GM11168 (cell line): ENCODE data around the gene UNCX.
"Not testable (repeated sequence)": the region's sequence is repeated elsewhere in the genome, so short reads cannot be mapped to it uniquely, and the experiment has no call there.

Experiments used
- in situ Hi-C: fragments of 300-500 bp; cut with MboI; formaldehyde crosslinking; loops from one replicate; pipeline ENCODE4 v1.12.0; 2022; ENCODE audit warnings: low sequenced_read_pairs; ENCODE audit not compliant: unreplicated experiment

Gene UNCX

DNA sequence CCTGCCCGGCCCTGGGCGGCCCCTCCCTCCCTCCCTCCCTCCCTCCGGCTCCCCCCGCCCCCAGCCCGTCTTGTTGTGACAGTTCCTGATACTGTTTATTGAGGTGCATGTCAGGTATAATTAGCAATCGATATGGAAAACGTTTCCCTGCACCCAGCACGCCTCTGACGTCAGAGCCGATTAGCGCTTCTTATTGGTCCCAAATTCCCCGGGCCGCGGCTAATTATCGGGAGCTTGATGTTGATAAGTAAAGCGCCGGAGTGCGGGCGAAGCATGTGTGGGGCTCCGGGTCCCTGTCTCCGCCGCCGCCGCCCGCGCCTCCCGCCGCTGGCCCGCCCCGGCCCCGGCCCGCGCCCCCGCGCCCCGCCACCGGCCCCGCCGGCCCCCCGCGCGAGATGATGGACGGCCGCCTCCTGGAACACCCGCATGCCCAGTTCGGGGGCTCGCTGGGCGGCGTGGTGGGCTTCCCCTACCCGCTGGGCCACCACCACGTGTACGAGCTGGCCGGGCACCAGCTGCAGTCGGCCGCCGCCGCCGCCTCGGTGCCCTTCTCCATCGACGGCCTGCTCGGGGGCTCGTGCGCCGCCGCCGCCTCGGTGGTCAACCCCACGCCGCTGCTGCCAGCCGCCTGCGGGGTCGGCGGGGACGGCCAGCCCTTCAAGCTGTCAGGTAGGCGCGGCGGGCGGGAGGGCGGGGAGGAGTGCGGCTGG lies at the start of gene UNCX:
Gene UNCX (plus strand): TSS at position 250 of the 710 bp plus-strand sequence. CDS start 146 bp downstream, at position 396.
- in situ Hi-C loops, result loop anchor here (25.0 kb wide), 1 partner anchor 180 kb away; no protein-coding TSS in a partner anchor

GRCh38 chr7:1187127-1187526 lies 45.5 kb upstream of the UNCX start:
- in situ Hi-C loops, result no loop called here

- in situ Hi-C loops, result no loop called here
Measured at GRCh38 chr7:1188720-1189294, 43.9 kb upstream of the UNCX start.

- in situ Hi-C loops, result no loop called here
Measured at GRCh38 chr7:1189986-1190772, 42.5 kb upstream of the UNCX start.

GRCh38 chr7:1192171-1192676 lies 40.4 kb upstream of the UNCX start:
- in situ Hi-C loops, result no loop called here

GRCh38 chr7:1193593-1194424 lies 38.9 kb upstream of the UNCX start:
- in situ Hi-C loops, result no loop called here

DNA sequence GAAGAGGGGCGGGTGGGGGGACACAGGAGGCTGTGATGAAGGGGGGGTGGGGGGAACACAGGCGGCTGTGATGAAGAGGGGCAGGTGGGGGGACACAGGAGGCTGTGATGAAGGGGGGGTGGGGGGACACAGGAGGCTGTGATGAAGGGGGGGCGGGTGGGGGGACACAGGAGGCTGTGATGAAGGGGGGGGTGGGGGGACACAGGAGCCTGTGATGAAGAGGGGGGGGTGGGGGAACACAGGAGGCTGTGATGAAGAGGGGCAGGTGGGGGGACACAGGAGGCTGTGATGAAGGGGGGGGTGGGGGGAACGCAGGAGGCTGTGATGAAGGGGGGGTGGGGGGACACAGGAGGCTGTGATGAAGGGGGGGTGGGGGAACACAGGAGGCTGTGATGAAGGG lies 36.2 kb upstream of the UNCX start:
- in situ Hi-C loops, result not testable (repeated sequence)

DNA sequence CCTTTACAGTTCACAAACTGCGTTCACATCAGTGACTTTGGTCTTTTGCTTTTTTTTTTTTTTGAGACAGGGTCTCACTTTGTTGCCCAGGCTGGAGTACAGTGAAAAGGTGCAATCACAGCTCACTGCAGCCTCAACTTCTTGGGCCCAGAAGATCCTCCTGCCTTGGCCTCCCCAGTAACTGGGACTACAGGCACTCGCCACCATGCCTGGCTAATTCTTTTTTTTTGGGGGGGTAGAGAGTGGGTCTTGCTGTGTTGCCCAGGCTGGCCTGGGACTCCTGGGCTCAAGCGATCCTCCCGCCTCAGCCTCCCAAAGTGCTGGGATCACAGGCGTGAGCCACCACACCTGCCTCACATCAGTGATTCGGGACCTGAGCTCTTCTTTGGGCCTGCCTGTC lies 35.7 kb upstream of the UNCX start:
- in situ Hi-C loops, result no loop called here

DNA sequence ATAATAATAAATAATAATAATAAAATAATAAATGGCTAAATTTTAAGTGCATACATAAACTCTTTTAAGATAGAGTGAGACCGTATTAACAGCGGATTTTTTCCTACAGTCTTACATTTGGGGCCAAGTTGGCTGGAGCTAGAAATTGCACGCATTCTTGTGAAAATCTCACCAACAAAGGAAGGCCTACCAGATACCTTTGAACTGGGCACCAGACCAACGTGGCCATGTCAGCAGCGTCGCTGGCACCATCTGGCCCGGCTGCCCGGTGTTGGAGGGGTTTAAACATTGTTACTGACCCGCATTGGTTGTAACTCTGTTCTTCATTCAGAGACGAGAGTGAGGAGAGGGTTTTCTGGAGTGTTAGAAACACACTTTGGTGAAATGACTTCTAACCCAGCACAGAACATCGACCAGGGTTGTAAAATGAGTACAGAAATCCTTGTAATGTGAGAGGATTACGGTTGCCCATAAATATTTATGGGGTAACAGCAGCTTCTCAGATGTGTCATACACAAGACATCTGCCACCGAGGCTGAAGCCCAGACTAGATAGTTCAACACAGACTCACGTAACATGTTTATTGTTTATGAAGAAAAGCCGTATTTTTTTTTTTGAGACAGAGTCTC lies 34.6 kb upstream of the UNCX start:
- in situ Hi-C loops, result no loop called here

- in situ Hi-C loops, result no loop called here
Measured at GRCh38 chr7:1200045-1200444, 32.6 kb upstream of the UNCX start.

GRCh38 chr7:1201916-1202315 lies 30.8 kb upstream of the UNCX start:
- in situ Hi-C loops, result no loop called here

DNA sequence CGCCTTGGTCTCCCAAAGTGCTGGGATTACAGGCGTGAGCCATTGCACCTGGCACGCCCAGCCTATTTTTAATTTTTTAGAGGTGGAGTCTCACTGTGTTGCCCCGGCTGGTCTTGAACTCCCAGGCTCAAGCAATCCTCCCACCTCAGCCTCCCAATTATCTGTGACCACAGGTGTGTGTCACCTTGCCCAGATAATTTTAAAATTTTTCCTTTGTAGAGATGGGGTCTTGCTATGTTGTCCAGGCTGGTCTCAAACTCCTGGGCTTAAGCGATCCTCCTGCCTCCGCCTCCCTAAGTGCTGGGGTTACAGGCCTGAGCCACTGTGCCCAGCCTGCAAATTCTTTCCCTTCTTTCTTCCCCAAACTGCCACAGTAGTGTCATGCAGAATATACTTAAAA lies 29.8 kb upstream of the UNCX start:
- in situ Hi-C loops, result not testable (repeated sequence)

DNA sequence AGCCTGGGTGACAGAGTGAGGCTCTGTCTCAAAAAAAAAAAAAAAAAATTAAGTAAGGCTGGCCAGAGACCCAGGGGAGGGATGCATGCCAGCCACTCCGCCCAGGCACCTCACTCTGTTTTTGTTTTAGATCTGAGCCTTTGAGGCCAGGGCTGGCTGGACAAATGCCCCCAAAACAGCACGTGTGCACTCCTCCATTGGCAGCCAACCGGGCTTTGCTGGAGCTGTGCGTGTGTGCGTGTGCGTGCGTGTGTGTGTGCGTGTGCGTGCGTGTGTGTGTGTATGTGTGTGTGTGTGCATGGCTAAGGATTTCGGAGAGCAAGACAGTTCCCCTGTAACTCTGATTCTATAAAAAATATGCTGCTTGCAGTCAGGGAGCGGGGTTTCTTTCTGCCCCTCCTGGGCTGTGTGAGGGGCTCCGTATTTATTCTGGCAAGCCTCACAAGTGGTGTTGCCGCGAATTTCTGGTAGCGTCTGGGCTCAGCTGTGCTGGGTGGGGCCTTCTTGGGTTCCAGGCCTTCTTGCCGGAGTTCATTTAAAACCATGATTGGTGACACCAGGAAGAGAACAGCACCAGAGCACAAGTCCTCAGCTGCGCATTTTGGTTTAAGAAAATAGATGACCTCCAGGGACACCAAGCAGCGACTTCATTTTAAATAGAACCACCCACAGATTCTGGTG lies 28.1 kb upstream of the UNCX start:
- in situ Hi-C loops, result no loop called here

- in situ Hi-C loops, result not testable (repeated sequence)
Measured at GRCh38 chr7:1205742-1206141, 26.9 kb upstream of the UNCX start.

DNA sequence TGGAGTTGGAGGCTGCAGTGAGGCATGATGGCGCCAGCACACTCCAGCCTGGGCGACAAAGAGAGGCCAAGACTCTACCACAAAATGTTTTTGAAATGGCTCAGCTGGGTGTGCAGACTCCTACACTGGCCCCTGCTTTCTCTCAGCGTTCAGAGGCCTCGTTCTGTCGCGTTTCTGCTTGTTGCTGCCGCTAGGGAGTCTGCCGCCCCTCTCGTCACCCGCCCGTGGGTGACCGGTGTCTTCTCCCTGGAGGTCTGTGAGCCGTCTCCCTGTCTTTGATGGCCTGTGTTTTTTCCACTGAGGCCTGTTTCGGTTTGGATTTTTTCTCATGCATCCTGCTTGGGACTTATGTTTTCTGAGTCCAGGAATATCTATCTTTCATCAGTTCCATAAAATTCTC lies 23.6 kb upstream of the UNCX start:
- in situ Hi-C loops, result no loop called here

DNA sequence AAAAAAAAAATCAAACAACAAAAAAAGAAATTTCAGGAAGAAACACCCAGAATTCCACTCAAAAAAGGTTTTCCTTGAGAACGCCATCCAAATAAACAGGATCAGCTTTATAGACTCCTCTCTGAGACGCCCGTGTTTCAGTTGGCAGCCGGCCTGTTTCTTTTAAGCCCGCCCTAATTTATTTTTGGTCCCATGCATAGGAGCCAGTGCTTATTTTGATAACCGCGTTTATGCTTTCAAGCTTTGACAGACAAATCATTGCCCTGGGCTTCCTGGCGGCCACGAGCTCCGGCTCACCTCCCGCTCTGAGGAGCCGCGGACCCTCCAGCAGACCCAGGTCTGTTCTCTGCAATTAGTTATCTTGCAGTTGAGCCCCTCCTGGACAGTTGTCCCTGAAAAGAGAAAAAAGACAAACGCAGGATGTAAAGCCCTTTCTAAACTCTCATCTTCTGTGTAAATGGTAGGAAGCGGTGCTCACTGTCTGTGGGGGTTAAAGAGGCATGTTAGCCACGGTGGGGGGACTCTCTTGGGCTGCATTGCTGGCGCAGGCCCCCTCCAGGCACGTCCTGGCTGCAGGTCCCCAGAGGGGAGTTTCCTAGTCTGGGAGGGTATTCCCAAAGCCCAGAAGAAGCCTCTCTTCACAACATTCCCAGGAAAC lies 22.2 kb upstream of the UNCX start:
- in situ Hi-C loops, result no loop called here

GRCh38 chr7:1210979-1211608 lies 21.6 kb upstream of the UNCX start:
- in situ Hi-C loops, result no loop called here

DNA sequence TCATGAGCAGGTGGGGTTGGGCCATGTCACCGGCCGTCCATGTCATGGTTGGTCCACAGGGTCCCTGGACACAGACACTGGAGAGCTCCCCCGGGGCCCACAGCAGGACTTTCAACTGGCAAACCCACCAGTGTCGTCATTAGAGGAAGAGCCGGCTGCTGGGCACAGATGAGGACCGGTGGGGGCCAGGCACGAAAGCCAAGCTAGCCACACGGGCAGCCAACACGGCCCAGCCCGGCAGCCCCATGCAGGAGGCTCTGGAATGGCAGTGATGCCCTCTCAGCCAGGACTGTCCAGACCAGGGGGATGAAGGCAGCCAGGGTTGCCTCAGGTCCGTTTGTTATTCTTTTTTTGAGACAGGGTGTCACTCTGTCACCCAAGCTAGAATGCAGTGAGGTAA lies 21.1 kb upstream of the UNCX start:
- in situ Hi-C loops, result no loop called here
